ENCODE measurements around the gene APOA5.

Gene APOA5

DNA sequence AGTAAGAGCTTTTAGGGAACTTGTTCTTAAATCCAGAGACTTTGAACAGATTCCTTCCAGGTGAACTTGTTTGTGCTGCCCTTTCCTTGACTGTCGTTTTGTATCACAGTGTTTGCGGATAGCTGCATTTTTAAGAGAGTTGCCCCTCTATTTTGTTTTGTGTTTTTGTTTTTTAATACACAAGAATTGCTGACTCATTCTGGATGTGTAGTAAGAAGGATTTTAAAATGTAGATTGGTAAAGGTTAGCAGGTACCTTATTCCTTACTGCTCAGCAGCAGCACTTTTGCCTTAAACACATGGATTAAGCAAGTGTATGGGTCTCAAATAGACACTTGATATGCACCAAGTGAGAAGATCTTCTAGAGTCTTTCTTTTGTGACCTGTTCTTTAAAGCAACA, 8.9 kb upstream of the APOA5 start:
- no peak for DNase-seq (ENCODE audit: low read depth in 3 of 3)

DNA sequence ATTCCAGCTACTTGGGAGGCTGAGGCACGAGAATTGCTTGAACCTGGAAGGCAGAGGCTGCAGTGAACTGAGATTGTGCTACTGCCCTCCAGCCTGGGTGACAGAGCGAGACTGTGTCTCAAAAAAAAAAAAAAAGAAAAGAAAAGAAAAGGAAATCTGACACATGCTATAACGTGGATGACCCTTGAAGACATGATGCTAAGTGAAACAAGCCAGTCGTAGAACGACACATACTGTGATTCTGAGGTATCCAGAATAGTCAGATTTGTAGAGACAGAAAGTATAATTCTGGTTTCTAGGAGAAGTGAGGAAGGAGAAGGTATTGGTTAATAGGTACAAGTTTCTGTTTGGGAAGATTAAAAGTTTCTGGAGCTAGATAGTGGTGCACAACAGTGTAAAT, 6.7 kb upstream of the APOA5 start:
- no peak for DNase-seq (ENCODE audit: low read depth in 3 of 3)

DNA sequence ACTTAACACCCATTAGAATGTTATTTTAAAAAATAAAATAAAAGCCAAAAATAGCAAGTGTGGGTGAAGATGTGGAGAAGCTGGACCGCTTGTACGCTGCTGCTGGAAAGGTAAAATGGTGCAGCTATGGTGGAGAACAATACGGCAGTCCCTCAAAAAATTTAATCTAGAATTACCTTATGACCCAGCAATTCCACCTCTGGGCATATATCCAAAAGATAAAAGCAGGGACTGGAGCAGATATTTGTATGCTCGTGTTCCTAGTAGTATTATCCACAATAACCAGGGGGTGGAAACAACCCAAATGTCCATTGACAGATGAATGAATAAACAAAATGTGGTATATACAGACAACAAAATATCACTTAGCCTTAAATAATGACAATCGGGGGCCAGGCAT, 6.1 kb upstream of the APOA5 start:
- DNase-seq (ENCODE audit: low read depth in 3 of 3), result no peak

DNA sequence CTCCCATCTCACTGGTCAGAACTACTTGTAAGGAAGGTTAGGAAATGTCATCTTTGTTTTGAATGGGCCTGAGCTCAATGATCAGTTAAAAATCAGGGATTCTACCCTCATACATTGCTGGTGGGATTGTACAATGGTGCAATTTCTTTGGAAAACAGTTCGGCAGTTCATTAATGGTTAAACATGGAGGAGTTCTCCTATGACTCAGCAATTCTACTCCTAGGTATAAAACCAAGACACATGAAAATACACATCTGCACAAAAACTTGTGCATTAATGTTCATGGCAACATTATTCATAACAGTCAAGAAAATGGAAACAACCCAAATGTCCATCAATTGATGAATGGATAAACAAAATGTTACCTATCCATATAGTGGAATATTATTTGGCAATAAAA, 4.9 kb upstream of the APOA5 start:
- no peak for DNase-seq (ENCODE audit: low read depth in 3 of 3)

DNA sequence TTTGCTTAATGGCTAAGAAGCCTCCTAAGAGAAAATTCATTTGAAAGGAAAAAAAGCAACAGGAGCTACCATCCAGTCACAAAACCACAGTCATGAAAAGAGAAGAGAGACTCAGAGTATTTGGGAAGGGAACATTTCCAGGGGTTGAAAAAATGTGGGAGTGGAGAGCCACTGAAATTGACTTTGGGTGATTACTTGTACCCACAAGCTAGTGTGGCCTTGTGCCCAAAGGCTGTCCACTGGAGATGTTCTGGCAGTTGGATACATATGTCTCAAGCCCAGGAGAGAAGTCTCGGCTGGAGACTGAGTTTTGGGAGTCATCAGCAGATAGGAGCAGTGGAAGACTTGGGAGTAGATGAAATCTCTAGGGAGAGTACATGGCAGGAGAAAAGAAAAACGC, 3.2 kb upstream of the APOA5 start:
- DNase-seq (ENCODE audit: low read depth in 3 of 3), result no peak

DNA sequence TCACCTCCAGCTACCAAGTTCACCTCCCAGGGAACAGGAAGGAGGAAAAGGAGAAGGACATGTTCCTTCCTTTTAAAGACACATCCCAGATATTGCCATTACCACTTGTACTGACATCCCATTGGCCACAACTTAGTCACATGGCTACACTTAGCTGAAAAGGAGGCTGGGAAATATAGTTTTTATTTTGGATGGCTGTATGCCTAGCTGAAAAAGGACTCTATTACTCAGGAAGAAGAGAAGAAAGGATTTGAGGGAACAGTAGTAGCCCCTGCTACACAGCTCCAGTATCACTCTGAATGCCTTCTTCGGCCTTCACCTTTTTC, 2.1 kb upstream of the APOA5 start:
- no peak for DNase-seq (ENCODE audit: low read depth in 3 of 3)

DNA sequence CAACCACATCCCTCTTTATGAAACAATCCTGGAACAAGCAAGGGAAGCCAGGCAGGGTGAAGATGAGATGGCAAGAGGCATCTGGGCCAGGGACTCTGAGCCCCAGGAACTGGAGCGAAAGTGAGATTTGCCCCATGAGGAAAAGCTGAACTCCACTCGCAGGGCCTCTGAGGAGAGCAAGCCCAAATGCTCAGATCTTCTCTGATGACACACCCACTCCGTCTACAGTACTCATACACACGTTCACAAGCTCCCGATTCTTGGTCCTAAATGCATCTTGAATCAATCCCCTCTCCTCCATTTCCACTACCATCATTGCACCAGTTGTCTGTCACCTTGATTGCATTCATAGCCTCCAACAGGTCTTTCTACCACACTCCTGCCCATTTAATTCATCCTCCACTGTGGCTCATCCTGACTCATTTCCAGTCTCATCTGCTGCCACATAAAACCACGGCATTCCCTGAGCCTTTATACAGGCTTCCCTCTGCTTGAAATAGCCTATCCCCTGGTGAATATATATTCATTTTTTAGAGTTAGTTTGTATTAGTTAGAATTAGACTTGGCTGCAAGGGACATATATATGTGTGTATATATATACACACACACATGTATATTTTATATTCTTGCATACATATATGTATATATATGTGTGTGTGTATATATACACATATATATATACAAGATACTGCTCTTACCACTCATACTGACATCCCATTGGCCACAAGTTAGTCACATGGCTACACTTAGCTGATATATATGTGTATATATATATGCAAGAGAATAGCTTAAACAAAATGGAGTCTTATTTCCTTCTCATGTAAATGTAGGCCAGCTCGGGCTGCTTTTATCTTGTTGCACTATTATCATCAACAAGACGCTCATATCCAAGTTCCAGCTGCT, 1.4 kb upstream of the APOA5 start:
- DNase-seq (ENCODE audit: low read depth in 3 of 3), result no peak

DNA sequence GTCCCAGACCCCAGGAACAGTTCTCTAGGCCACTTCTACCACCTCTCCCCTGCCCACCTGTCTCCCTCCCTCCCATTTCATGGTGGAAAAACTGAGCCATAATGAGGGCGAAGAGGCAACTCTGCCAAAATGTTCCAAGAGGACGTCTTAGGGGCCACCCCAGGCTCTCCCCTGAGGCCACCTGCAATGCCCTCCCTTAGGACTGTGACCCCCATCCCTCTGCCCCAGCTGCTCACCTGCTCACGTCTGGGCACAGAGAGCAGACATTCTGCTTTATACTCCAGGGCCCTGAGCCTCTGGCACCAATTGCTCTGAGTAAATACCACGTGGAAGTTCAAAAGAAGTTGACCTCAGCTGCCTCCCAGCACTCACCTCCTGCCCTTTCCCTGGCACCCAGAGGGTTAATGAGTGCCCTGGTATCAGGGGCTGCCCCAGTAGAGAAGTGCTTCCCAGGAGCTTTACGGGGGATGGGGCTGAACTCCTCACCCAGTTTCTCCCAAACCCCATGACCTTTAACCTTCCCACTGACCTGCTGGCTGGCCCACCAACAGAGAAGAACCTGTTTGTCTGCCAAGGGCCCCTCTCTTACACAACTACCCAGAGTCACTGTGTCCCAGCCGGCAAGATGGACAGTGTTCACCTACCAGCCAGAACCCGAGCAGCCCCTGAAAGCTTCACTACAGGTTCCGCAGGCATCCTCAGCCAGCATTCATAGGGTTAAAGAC, 627 bp upstream of the APOA5 start:
- DNase-seq (ENCODE audit: low read depth in 3 of 3), result no peak

DNA sequence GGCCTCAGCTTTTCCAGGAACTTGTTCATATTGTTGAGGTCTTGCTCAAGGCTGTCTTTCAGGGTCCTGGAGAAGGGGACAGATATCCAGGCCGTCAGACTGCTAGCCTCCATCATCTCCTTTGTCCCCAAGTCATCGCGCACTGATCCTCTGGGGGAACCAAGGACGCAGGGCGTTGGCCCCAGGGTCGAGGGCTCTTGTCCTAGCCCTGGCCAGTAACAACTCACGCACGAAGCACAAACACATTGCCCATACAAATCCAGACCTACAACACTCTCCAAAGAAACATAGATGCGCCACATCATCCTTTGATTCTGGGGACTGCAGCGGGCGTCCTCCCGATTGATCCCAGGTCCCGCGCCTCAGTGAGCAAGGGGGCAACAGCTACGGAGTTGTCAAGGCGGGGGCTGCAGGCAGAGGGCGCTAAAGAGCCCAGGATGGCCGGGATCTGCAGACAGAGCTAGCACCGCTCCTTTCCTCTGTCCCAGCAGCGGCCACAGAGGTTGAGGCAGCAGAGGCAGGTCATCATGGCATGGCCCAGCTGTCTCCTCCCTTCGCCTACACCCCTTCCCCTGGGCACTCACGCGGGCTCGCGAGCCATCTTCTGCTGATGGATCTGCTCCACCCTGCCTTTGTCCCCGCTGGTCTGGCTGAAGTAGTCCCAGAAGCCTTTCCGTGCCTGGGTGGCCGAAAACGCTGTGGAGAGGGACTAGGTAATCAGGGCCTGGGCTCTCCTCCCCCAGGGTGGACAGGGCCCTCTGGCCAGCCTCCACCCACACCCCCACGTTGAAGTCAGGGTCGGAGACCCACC, 472 bp downstream of the APOA5 start:
- DNase-seq (ENCODE audit: low read depth in 3 of 3), result peak; percentile 60 to 67 (median 65)

DNA sequence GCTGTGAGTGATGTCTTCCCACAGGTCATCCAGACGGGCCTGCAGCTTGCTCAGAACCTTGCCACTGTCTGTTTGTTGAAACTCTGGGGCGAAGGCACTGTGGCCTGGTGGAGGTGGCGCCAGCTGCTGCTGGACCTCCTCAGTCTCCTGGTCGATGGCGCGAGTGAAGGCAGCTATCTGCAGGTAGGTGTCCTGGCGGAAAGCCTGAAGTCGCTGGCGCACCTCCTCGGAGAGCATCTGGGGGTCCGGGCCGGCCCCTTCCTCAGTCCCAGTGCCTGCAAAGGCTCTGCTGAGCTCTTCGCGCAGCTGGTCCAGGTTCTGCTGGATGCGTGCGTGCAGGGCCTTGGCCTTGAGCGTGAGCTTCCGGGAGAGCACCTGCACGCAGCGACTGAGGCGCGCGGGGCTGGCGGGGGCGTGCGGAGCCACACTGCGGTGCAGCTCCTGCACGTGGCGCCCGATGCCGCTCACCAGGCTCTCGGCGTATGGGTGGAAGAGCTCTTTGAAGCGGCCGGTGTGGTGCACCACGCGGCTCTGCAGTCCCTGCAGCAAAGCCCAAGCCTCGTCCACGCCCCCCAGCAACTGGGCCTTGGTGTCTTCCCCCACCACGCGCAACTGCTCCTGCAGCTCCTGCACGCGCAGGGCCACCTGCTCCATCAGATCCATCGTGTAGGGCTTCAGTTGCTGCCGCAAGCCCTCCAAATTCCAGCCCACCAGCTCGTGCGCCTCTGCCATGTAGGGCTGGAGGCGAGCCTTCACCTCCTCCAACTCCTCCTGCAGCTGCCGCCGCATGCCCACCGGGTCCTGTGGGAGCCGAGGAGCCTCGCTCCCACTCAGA, 1.3 kb downstream of the APOA5 start:
- DNase-seq (ENCODE audit: low read depth in 3 of 3), result no peak

DNA sequence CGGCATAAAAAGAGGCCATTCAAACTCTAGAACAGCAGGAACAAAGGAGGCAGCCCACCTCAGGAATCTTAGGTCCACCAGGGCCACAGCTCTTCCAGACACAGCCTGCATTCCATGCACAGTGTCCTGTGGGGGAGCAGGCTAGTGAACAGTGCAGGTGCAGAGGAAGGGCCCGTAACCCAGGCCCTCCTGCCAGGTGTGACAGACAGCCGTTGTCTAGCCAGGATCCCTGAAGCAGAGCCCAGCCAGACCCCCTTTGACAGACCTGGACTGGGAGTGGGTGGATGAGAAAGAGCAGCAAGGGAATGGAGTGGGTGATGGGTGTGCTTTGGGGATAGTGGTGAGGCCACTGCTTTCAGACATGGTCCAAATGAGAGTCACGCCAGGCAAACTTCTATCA, 2.7 kb downstream of the APOA5 start:
- no peak for DNase-seq (ENCODE audit: low read depth in 3 of 3)

DNA sequence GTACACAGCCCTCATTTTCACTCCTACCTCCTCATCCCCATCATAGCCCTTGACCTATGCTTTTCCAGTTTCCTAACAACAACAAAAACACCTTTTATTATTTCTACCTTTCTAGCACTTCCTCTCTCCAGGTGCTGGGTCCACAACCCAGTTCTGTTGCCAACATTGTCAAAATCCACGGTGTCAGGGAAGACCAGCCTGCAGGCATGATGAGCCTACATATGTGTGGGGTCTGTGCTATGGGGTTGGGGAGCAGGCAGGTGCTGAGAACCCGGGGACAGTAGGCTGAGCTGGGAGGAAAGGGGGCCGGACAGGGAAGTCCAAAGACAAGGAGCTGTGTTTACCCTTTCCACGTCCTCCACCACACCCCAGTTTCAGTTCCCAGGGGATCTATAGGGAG, 3.1 kb downstream of the APOA5 start:
- no peak for DNase-seq (ENCODE audit: low read depth in 3 of 3)

DNA sequence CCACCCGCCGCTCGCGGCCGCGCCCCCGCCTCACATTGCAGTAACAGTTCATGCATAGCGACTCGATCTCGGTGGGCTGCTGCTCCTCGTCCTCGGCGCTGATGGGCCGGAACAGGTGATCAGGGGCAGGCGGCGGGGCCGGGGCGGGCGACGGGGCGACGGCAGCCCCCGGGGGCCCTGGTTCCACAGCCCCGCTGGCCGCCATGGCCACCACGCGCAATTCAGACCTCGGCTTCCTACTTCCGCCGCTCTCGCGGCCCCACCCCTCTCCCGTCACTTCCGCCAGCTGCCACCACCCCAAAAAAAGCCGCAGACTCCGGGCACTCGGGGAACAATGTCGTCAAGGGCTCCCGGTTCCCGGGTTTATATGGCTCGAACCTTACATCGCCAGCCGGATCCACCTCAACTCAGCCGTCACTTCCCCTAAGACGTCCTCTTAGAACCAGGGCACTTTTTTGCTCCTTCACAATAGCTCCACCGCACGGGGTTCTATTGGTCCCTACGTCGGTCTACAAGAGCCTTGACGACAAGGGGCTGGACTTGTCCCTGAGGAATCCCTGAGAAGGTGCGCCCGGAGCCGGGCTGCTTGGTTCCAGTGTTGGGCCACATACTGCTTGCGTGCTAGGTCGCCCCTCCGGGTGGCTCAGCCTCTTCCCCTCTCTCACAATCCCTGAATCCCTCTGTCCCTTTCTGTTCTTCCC, 3.7 kb downstream of the APOA5 start, which contains the start of gene ZPR1:
ZPR1 (minus strand) TSS at position 238 of the 701 bp plus-strand sequence; CDS start at position 205, 33 bp downstream.
- peak; percentile 63 to 79 (median 72) for DNase-seq (ENCODE audit: low read depth in 3 of 3)

DNA sequence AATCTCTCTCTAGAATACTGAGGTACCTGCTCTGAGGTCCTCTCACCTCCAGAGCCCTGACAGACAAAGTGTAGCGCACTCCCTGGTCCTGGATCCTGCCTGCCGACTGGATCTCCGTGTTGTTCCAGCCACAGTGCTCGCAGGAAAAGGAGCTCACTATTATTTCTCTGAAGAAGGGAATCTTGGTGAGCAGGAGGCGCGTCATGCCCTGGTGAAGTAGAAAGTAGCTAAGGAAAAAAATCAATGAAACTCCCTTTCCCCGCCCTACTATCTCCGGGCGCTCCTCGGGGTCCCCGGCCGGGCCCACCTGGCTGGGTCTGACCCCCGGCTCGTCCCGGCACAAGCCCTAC, 4.3 kb downstream of the APOA5 start:
- DNase-seq (ENCODE audit: low read depth in 3 of 3), result no peak

DNA sequence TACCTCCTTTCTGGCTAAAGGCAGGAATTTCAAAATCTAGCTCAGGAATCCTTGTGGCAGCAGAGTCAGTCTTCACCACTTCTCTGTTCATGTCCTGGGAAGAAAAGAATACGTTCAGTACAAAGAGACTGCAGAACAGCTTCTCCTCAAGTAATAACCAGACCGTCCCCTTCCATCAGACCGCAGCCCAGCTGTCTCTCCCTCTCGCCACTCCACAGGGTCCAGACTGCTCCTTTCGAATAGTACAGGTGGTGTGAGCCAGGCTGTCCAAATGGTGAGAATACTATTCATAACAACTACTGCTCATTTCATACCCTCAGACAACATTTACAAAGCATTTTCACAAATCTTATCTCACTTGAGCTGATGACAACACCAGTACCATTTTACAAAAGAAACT, 4.7 kb downstream of the APOA5 start:
- DNase-seq (ENCODE audit: low read depth in 3 of 3), result no peak

DNA sequence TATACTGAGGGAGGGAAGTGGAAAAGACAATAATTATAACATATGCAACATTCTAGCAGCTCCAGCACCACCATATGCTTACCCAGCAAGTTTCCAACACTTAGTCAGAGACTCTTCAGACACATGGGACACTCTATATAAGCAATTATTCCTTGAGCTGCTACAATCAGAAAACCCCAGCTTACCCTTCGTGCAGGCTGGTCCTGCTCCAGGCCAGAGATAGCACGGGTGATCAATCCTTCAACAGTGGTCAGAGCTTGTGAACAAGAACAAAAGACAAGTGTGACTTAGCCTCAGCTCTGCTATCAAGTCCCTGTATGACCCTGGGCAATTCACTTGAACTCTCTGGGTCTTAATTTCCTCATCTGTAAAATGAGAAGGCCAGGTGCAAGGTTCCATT, 5.4 kb downstream of the APOA5 start:
- DNase-seq (ENCODE audit: low read depth in 3 of 3), result no peak

DNA sequence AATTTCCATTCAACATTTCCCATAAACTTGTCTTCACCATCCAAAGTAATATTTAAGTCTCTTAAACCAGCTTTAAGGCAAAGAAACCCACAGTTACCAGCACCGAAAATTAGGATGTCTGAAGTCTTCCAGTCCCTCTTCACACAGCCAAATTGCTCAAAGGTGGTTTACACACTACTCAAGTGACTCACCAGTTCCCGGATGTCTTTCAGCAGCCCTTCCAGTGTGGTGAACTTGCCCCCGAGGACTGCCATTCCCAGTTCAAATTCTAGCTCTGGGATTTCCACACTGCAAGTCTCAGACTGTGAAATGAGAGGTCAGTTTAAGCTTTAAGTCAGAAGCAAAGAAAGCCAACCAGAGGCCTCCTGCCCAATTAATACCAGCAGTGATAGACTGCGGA, 9.0 kb downstream of the APOA5 start:
- no peak for DNase-seq (ENCODE audit: low read depth in 3 of 3)

DNA sequence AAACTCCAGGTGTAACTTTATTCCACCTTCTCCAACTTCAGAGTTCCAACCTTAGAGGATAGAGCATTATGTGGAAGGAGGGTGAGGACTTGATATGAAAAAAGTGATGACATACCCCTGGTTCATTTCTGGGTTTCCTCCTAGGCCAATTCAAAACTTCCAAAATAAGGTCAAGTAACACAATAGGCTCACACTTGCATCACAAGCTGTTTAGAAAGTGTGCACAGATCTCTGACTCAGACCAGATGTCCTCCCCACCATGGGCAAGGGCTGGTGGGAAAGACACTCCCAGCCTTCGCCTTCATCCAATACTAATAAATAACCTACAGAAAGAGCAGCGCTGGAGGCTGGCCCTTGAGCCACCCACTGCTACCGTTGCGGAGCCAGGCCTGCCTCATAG, 13.1 kb downstream of the APOA5 start:
- no peak for DNase-seq (ENCODE audit: low read depth in 3 of 3)

DNA sequence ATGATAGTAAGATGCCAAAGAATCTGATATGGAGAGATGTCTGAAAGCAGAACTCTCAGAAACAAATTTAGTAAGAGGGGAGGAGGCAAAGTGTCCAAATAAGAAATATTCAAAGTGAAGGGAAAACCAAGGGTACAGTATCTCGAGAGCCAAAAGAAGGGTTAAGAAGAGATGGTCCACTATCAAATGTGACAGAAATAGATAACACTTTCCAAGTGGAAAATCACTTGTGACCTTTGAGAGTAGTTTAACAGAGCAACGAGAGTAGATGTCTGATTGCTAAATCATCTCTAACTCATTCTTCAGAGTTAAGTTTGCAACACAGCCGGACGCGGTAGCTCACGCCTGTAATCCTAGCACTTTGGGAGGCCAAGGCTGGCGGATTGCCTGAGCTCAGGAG, 14.6 kb downstream of the APOA5 start:
- no peak for DNase-seq (ENCODE audit: low read depth in 3 of 3)

DNA sequence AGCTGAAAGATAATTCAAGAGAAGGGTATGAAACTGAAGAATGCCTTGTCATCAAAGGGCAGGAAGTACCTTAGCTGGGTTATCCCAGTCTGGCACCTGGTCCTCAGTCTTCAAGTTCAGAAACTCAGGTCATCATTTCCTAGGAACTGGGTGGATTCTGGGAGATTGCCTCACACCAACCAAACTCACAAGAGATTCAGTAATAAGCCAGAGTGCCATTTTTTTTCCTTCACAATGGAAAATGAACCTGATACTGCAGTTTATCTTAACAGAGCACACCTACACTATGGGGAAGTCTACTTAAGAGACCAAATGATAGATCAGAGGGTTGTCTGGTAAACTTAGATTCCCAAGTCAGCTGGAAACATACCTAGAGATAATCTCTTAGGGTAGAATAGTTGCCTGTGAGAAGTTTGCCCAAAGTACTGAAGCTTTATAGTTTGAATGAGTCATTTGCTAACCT, 15.1 kb downstream of the APOA5 start:
- no peak for DNase-seq (ENCODE audit: low read depth in 3 of 3)

DNA sequence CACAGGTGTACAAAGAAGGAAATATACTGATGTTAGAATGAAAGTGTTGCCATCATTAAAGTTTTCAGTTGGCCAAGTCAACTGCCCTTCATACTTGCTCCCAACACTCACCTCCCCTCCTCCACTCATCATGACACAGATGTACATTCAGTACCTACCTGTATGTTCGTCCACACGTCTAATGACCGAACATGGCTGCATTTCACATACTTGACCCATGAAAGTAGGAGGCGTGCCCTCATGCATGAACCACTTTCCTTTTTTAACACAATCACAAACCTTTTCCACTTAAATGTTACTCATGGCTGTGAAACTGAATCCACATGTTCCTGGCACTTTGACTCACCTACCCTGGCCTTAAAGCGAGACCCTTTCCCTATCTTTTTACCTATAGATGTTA, 15.7 kb downstream of the APOA5 start:
- no peak for DNase-seq (ENCODE audit: low read depth in 3 of 3)

All from stimulated activated CD4-positive, alpha-beta T cell treated with anti-CD3 and anti-CD28 coated beads, TNF-alpha, amount 100 ng/mL, for 48 hours (primary cell).